HG02588 (cell line): ENCODE results near the gene TSC2.

Experiments
- ATAC-seq: cut with Tn5 transposase; IDR thresholded peaks from one replicate; pipeline ENCODE4 v1.9.1; 2021; ENCODE audit warnings: mild to moderate bottlenecking, moderate library complexity; ENCODE audit not compliant: unreplicated experiment

TSC2 gene

DNA sequence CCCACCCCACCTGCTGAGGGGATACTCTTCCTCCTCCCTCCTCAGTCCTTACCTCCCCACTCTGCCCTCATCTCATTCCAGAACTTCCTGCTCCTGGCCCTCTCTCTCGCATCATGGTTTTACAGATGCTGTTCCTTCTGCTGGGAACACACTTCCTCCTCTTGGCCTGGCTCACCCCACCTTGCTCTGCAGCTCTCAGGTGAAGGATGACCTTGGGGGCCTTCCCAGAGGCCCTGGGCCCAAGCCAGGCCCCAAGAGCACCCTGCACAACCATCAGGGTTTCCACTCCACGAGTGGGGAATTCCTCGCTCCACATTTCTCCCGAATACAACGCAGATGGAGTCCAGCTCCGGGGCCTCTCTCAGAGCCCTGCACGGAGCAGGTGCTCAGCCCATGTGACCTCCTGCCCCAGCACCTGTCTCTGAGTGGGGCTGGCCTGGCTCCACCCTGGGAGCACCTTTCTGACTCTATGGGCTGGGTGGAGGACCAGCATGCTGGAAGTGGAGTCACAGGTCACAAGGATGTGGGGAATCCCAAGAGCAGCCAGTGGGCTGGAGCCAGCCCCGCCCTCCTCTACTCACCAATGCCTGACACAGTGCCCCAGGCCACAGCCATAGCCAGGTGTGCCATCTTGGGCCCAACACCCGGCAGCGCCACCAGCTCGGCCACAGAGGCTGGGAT, 4.7 kb upstream of the TSC2 start:
- ATAC-seq = no peak

DNA sequence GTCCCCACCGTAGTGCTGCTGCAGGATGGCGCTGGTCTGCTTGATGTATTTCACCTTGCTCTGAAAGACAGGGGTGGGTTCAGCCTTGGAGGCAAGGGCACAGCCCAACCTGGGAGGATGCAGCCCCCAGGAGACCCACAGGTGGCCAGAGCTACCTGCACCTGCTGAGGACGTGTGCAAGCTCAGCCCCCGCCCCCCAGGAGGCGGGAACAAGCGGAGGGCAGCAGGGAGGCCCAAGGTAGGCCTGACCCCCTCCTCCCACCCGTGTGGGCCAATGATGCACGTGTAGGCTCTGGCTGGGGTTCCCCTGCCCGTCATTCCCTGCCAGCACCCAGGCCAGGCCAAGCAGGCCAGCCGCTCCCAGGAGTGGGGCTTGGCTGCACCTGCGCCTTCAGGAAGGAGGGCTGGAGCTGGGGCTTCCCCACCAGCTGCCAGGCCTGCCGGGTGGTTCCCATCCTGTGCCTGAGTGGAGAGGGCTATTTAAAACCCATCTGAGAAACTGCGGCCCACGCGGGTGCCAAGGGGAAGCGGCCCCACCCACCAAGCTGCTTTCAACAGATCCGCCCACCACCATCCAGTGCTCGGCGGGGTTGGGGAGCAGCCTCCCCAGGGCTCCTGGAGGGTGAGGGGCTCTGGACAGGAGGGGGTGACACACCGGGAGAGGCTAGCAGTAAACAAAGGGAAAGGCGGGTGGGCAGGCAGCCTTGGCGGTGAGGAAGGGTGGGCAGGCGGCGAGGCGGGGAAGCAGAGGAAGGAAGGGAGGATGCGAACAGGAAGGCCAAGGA, 3.9 kb upstream of the TSC2 start:
- no peak for ATAC-seq

DNA sequence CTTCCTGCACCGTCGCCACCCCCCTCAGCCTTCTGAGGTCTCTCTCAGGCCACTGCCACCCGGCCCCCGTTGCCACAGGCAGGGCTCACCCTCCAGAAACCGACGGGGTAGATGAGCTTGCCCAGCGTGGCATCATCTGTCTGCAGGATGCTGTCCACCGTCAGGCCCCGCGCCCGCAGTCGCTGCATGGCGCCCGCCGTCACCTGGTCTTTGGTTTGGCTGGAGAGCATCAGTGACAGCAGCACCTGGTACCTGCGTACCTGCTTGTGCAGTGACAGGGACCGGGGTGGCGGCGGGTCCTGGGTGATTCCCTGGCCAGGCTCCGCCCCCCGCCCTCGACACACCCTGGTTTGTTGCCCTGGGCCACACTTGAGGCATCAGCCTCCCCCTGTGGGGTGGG, 3.2 kb upstream of the TSC2 start:
- no peak for ATAC-seq

DNA sequence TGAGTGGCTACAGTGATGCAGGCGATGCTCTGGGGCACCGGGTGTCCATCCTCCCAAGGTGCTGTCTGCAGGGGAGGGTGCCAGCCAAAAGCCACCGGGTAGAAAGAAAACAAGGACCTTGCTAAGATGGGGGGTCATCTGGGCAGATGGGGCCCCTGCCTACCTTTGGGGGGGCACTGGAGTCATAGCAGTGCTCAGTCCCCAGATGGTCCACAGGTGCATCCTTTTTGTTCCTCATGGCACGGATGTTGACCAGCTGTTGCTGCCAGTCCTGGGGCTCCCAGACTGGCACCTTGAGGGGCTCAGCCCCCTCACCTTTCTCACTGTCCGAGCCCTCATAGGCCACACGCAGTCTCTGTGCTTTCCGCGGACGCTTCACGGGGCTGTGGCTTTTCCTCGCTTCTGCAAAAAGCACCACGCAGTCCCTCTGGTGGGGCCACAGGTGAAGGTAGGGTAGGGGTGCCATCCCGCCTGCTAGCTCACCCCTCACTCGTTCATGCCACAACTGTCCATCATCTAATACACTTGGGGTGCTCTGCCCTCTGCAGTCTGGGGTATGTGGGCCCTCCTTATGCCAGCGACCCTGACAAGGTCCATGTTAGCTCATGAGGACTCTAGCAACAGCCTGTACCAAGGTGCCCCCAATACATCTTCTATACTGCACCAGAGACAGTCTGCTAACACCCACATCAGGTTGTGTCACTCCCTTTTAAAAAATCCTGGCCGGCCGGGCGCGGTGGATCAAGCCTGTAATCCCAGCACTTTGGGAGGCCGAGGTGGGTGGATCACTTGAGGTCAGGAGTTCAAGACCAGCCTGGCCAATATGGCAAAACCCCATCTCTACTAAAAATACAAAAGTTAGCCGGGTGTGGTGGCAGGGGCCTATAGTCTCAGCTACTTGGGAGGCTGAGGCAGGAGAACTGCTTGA, 1.6 kb upstream of the TSC2 start:
- no peak for ATAC-seq

DNA sequence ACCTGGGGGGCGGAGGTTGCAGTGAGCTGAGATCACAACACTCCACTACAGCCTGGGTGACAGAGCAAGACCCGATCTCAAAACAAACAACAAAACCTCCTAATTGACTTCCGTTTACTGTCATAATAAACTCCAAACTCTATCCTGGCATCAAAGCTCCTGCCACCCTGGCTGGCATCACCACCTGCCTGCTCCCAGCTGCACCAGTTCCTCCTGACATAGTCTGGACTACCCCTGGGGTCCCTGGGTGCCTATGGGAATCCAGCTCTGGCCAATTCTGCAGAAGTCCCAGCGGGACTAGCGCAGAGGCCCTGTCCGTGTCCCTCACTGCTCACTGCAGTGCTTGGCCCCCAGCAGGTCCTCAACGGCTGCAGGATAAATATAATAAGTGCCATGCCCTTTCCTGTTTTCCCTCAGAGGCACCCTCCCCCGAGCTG, 874 bp upstream of the TSC2 start:
- no peak for ATAC-seq

DNA sequence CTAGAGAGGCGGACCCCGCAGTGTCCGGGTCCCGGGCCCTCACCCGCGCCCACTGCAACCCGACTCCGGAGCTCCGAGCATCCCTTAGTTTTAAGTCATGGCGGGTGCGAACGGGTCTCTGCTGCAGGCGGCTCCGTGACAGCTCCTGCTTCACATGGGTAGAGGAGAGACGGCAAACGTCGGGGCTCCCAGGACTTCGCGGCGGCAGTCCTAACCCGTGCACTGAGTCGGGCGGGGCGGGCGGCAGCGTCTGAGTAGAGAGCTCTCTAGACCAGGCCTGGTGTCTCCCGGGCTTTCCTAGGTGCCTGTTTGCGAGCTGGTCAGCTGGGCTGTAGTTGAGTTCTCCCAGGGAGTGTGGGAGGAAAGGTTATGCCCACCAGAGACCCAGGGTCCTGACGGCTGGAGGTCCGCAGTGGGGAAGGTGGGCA, 345 bp downstream of the TSC2 start:
- ATAC-seq = no peak

DNA sequence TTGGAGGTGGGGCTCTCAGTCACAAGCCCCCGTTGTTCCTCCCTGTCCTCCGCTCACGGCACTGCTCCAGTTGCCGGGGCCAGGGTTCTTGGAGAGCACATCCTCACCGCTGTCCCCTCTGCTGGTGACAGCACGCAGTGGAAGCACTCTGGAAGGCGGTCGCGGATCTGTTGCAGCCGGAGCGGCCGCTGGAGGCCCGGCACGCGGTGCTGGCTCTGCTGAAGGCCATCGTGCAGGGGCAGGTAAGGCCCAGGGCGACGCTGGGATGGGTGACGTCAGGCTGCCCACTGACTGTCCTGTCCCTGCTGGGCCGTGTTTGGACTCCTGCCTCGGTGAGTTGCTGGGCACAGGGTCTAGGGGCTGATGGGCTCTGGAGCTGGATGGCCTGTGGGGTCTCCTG, 5.4 kb downstream of the TSC2 start:
- no peak for ATAC-seq

DNA sequence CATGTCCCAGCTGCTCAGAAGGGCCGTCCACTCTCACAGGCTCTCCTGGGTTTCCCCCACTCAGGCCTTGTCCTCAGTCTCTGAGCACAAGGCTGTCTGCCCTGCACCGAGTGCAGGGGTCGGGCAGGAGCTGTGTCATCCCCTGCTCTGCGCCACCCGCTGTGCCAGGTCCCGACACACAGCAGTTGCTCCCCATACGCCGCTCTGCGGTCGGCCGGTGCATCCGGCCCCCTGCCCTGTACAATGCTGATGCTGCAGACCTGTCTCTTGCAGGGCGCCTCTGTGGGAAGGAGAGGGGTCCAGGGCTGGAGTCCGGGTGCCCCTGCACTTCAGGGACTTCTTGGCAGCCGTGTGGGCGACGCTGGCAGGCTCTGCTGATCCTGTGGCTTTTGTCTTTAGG, 6.1 kb downstream of the TSC2 start:
- ATAC-seq = no peak

DNA sequence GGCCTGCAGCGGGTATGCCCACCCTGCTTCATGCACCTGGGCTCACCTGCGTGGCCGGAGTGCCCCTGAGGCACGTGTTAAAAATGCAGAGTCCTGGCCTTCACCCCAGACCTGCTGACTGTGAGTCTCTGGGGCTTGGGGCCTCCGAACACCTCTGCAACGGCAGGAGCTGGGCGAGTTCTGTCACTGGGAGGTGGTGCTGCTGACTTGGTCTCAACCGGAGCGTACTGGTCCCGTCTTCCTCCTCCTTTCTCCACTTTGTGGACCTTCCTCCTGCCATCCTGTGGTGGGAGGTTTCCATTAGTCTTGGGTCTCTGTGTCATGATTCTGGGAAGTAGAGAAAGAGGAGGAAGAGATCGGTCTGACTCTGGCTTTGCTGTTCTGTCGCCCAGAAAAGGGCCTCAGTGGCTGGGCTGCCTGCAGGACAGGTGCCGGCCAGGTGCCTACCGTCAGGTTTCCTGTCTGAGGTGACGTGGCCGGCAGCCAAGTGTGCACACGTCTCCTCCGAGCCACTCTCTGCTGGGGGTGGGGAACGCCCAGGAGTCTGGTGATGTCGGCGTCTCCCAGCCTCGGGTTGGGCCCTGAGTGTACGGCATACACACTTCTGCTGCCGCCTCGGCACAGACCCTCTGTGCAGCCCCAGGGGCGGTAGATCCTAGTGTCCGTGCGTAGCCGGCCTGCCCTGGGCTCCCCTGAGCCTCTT, 6.9 kb downstream of the TSC2 start:
- no peak for ATAC-seq

DNA sequence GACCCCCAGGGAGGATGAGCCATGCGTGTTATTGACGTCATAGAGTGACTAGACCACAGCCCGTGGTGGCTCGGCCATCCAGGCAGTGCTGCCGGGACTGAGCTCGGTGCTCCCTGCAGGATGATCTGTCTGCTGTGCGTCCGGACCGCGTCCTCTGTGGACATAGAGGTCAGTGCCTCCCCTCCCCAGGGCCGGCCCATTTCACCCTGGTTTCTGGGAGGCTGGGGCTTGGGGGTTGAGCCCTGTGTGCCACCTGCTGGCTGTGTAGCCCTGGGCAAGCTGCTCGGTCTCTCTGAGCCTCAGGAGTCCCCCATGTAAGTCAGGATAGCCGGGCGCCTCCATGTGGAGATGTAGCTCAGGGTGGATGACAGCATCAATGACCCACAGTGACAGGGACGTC, 8.3 kb downstream of the TSC2 start:
- no peak for ATAC-seq

DNA sequence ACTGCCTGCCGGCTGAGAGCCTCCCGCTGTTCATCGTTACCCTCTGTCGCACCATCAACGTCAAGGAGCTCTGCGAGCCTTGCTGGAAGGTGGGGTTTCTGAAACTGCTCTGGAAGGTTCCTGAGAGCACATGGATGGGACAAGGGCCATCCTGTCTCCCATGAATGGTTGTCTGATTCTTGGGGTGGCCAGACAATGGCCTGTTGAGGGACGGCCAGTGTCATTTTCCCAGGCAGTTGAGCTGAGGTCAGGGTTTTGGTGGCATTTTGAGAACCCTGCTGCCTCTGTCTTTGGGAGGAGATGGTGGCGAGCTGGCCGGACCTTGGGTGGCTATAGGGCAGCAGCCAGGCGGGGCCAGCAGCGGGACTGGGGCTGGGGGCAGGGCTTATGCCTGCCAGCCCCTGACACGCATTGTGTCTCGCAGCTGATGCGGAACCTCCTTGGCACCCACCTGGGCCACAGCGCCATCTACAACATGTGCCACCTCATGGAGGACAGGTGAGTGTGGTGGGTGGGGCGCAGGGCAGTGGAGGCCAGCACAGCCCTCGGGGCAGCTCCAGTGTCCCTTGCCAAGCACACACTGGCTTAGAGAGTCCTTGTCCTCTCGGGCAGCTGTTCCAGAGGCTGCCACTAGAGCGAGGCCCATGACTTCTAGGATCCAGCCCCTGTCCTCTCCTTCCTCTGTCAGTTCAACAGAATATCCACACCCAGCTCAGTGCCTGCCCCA, 9.1 kb downstream of the TSC2 start:
- ATAC-seq = no peak

DNA sequence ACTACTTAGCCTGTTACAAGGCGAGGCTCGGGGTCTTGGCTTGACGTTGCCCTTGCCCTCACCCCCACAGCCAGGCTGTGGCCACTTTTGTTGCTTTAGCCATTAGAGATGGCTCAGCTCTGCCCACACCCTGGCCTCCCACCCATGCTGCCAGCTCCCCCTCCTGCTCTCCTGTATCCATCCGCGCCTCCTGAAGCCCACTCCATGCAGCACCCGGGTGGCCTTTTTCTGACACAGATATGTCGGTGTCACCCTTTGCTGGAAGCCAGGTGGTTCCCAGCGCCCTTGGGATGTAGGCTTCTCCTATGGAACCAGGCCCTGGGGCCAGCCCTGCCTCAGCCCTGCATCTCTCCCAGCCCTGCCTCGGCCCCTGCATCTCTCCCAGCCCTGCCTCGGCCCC, 9.7 kb downstream of the TSC2 start:
- no peak for ATAC-seq

DNA sequence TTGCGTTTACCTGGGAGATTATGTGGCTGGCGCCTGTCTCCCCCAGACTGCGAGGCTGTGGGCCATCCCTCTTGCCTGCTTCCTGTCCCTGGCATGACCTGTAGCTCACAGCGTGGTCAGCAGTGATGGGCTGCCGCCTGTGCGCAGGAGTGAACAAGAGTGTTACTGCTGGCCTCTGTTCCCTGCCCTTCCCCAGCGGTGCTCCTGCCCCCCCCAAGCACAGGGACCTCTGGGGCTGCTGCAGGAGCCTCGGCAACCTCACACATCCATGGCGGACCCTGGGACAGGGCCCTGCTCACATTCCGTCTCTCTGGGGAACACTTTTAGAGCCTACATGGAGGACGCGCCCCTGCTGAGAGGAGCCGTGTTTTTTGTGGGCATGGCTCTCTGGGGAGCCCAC, 10.6 kb downstream of the TSC2 start:
- no peak for ATAC-seq

DNA sequence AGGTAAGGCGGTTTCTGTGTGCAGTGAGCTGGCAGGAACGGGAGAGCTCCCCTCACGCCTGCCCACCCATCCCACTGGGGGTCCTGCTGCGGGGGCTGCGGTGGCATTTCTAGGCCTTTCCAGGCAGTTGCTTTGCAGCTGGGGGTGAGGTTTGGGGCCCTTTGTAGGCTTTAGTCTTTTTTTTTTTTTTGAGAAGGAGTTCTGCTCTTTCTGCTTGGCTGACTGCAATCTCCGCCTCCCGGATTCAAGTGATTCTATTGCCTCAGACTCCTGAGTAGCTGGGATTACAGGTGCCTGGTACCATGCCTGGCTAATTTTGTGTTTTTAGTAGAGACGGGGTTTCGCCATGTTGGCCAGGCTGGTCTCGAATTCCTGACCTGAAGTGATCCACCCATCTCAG, 11.1 kb downstream of the TSC2 start:
- ATAC-seq = no peak

DNA sequence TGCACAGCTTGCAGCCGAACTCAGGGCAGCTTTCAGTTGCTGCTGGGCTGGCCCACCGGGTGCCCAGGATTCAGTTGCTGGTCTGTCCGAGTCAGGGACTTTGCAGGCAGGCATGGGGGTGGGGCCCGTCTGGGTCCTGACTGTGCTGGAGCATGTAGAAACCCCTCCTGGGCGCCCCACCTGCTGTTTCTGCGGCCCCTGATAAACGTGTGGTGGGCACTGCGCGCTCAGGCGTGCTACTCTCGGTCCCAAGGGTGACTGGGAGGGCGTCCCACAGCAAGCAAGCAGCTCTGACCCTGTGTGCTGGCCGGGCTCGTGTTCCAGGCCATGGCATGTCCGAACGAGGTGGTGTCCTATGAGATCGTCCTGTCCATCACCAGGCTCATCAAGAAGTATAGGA, 12.6 kb downstream of the TSC2 start:
- ATAC-seq = no peak

DNA sequence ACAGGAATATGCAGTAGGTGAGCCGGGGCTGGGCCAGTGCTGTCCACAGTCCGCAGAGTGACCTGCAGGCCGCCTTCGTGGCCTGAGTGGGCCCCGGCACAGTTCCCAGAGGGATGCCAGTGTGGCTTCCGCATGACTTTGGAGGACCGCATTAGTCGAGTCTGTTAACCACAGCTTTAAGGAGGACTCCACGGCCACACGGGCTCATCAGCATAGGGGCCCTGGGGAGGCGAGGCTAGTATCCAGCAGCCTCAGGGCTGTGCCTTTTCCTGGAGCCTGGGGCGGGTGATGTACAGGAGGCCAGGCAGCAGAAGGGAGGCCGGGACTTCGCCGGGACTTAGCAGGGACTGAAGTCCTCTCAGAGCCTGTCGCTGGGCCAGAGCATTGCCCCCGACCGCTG, 13.2 kb downstream of the TSC2 start:
- ATAC-seq = no peak

DNA sequence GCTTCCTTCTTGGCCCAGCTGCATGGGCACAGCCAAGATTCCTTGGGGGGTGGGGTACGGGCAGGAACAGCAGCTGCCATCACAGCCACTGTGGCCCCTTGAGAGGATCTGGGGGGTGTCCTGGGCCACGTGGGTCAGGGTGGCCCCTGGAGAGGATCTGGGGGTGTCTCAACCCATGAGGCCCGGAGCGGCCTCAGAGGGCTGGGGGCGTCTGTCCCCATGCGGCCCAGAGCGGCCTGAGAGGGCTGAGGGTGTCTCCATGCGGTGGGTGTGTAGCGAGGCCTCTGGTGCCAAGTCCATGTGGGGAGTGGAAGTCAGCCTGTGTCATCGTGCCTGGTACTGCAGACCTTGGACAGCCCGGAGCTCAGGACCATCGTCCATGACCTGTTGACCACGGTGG, 13.7 kb downstream of the TSC2 start:
- ATAC-seq = no peak

DNA sequence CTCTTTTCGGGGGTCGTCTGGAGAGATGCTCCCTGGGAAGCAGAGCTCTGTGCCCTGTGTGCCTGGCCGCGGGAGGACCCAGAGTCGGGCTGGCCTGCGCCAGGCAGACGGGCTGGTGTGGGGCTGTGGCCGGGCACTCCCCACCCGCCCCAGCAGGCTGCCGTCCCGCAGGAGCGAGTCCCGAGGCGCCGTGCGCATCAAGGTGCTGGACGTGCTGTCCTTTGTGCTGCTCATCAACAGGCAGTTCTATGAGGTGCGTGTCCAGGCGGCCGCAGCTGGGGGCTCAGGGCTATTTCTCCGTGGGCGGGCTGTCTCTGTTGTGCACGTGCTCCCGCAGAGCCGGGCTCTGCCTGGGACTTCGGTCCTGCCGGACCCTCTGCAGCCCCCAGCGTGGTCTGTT, 15.0 kb downstream of the TSC2 start:
- no peak for ATAC-seq

DNA sequence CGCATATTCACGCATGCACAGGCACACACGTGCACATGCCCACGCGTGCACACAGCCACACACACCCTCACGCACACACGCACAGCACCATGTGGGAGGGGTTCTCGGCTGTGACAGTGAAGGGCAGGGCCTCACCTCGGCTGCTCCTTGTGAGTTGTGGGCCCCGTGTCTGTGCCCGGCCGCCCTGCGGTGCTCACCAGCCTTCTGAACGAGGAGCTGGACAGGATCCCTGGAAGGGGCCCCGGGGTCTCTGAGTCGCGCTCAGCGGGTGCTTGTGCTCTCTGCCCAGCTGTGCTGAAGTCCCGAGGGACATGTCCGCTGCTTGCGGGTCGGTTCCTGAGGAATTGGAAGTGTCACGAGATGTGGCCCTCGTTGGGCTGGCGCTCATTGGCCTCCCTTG, 16.1 kb downstream of the TSC2 start:
- ATAC-seq = no peak

DNA sequence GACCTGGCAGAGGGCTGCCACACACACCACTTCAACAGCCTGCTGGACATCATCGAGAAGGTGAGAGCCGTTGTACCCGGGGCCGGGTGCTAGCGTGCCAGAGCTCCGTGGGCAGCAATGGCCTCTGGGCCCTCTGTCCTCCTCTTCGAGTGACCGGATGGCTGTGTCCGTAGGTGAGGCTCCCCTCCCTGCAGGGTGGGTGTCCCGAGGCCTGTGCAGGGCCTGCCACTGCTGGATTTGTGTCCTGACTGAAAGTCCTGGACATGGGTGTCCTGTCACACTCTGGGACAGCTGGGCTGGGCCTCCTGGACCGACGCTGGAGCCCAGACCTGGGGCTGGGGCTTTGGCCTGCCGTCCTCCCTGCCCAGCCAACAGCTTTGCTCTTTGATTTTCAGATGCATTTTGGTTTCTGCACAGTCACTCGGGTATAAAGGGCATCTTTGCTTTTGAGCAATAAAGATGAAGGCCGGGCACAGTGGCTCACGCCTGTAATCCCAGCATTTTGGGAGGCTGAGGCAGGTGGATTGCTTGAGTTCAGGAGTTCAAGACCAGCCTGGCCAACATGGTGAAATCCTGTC, 16.7 kb downstream of the TSC2 start:
- ATAC-seq = no peak
